Right ventricle myocardium inferior (tissue), 1 donor: ENCODE results near the gene B3GALT5. TPM values are rescaled to one million over a fixed set of nuclear protein-coding genes. Genes with fewer than 3 reads are reported as not detected.

Experiments used
- ATAC-seq: fragments of 200-7000 bp; cut with Tn5 transposase; one replicate; pipeline ENCODE4 v1.9.1; 2020; ENCODE audit warnings: mild to moderate bottlenecking, moderate library complexity
- DNase-seq: peaks from one replicate; pipeline ENCODE4 v3.0.0; 2021; ENCODE audit errors: missing footprints
- intact Hi-C: fragments of 100-400 bp; cut with DNase I; formaldehyde crosslinking; loops from one replicate; pipeline ENCODE4 v1.11.0; 2022
- total RNA-seq: library from RNA; stranded (reverse); fragmentation: NEBNext Ultra II Directional; extraction: Animal tissue kit (Norgen Biotek cat#: 25700); gene quantifications from one replicate; pipeline ENCODE4 v1.2.1, GENCODE V29; 2021
- donor health status: DM: no; HTN: yes; CAD: no; lungs with severe emphysema.

The B3GALT5 gene
- total RNA-seq, 1 donor from 2014 or later, result 0.16 TPM

GRCh38 chr21:39660191-39660980 lies 47.6 kb downstream of the B3GALT5 start:
- peak; percentile 82 for ATAC-seq
- intact Hi-C loops, result no loop called here
- DNase-seq, result no peak

GRCh38 chr21:39661121-39661520 lies 48.4 kb downstream of the B3GALT5 start:
- intact Hi-C loops, result no loop called here
- no peak for DNase-seq
- no peak for ATAC-seq

GRCh38 chr21:39661740-39662139 lies 49.0 kb downstream of the B3GALT5 start:
- DNase-seq, result no peak
- ATAC-seq, result no peak
- intact Hi-C loops, result no loop called here

GRCh38 chr21:39662411-39662953 lies 49.7 kb downstream of the B3GALT5 start:
- intact Hi-C loops, result no loop called here
- DNase-seq (no peak), ATAC-seq (no peak)

- ATAC-seq, result no peak
- no peak for DNase-seq
- intact Hi-C loops, result no loop called here
These were observed 50.3 kb downstream of the B3GALT5 start for GRCh38 chr21:39663066-39663465.

- no peak for ATAC-seq
- intact Hi-C loops, result no loop called here
These were observed 51.2 kb downstream of the B3GALT5 start for GRCh38 chr21:39663742-39664492.

GRCh38 chr21:39664586-39664985 lies 51.8 kb downstream of the B3GALT5 start:
- DNase-seq (no peak), ATAC-seq (no peak)
- intact Hi-C loops, result no loop called here

More at GRCh38 chr21:39663742-39664492, 51.2 kb downstream of the B3GALT5 start:
- DNase-seq, result no peak

GRCh38 chr21:39666026-39666425 lies 53.3 kb downstream of the B3GALT5 start:
- ATAC-seq (no peak), DNase-seq (no peak)
- intact Hi-C loops, result no loop called here

- no peak for ATAC-seq
- DNase-seq, result no peak
- intact Hi-C loops, result no loop called here
These were observed 54.1 kb downstream of the B3GALT5 start for GRCh38 chr21:39666681-39667315.

GRCh38 chr21:39667353-39667891 lies 54.7 kb downstream of the B3GALT5 start:
- ATAC-seq (no peak), DNase-seq (no peak)
- intact Hi-C loops, result no loop called here

- DNase-seq (no peak), ATAC-seq (no peak)
- intact Hi-C loops, result no loop called here
These were observed 55.6 kb downstream of the B3GALT5 start for GRCh38 chr21:39668369-39668768.

GRCh38 chr21:39669485-39669884 lies 56.7 kb downstream of the B3GALT5 start:
- intact Hi-C loops, result no loop called here
- ATAC-seq, result no peak
- no peak for DNase-seq

GRCh38 chr21:39669976-39670661 lies 57.4 kb downstream of the B3GALT5 start:
- ATAC-seq, result peak; percentile 6
- DNase-seq, result no peak
- intact Hi-C loops, result no loop called here

GRCh38 chr21:39670701-39671100 lies 58.0 kb downstream of the B3GALT5 start:
- ATAC-seq, result no peak
- intact Hi-C loops, result no loop called here
- no peak for DNase-seq

- intact Hi-C loops, result no loop called here
- ATAC-seq, result no peak
- no peak for DNase-seq
These were observed 59.2 kb downstream of the B3GALT5 start for GRCh38 chr21:39671986-39672385.

- DNase-seq (no peak), ATAC-seq (no peak)
- intact Hi-C loops, result no loop called here
These were observed 60.4 kb downstream of the B3GALT5 start for GRCh38 chr21:39673163-39673562.

- intact Hi-C loops, result no loop called here
- DNase-seq, result no peak
- ATAC-seq, result no peak
These were observed 61.0 kb downstream of the B3GALT5 start for GRCh38 chr21:39673736-39674135.

- no peak for ATAC-seq
- intact Hi-C loops, result no loop called here
These were observed 62.1 kb downstream of the B3GALT5 start for GRCh38 chr21:39674801-39675200.

GRCh38 chr21:39675590-39675989 lies 62.9 kb downstream of the B3GALT5 start:
- ATAC-seq, result peak; percentile 26
- intact Hi-C loops, result no loop called here
- no peak for DNase-seq

More at GRCh38 chr21:39674801-39675200, 62.1 kb downstream of the B3GALT5 start:
- no peak for DNase-seq
